Measurements from ENCODE around the gene ARL5A.

- TF ChIP-seq CTCF (conservative IDR thresholded peaks at IDR 0.05), result no peak
- no peak for TF ChIP-seq ZFX (IDR thresholded peaks at IDR 0.05)
These were observed 11.4 kb downstream of the ARL5A start for GRCh38 chr2:151816843-151817242.

Data from C4-2B (cell line).